Caco-2 (cell line): ENCODE results near the gene CC2D2A. TPM values are rescaled to one million over a fixed set of nuclear protein-coding genes. Genes with fewer than 3 reads are reported as not detected.

Experiments used
- BruUV-seq: library from RNA; stranded (reverse); fragments of 400-500 nt; replicated peaks from 2 replicates; lab custom pipeline; 2021; lab: Mats Ljungman, UMichigan
- CTCF ChIA-PET: fragments of 300-600 bp; sonication (Branson Sonifier 250); formaldehyde crosslinking; loops from one replicate; lab custom pipeline; 2022; ENCODE audit warnings: antibody characterized with exemption; lab: Charles Lee
- POLR2A ChIA-PET: fragments of 300-600 bp; sonication (Branson Sonifier 250); formaldehyde crosslinking; loops from one replicate; lab custom pipeline; 2022; ENCODE audit warnings: antibody characterized with exemption; lab: Charles Lee
- DNase-seq, 2 experiments: peaks; one replicate each; pipeline versions ENCODE4 v3.0.0 to v3.0.0-alpha.2; 2020 to 2022
- H3K27me3 ChIP-seq: replicated peaks from 2 replicates; pipeline ENCODE4 v1.6.0; 2011; ENCODE audit warnings: low read length; ENCODE audit not compliant: control insufficient read depth, insufficient read depth
- H3K36me3 ChIP-seq: 2 replicates; pipeline ENCODE4 v1.5.1; 2011; ENCODE audit warnings: low read length; ENCODE audit not compliant: control insufficient read depth, insufficient read depth
- H3K4me1 ChIP-seq: fragments of 250-450 bp; sonication (Bioruptor Pico); 2 replicates; pipeline ENCODE4 v1.5.1; 2020; ENCODE audit warnings: mild to moderate bottlenecking
- H3K4me3 ChIP-seq: 2 replicates; pipeline ENCODE4 v1.5.1; 2011; ENCODE audit warnings: low read depth, mild to moderate bottlenecking, control low read depth, low read length
- H3K9me3 ChIP-seq: fragments of 250-450 bp; sonication (Bioruptor Pico); 2 replicates; pipeline ENCODE4 v1.5.1; 2020; ENCODE audit warnings: mild to moderate bottlenecking, moderate library complexity
- H3K27ac Mint-ChIP-seq: one replicate; pipeline ENCODE4 v1.8.0; 2022; ENCODE audit warnings: mixed read lengths; ENCODE audit not compliant: unreplicated experiment
- H3K27me3 Mint-ChIP-seq: one replicate; pipeline ENCODE4 v1.8.0; 2022; ENCODE audit warnings: mixed read lengths; ENCODE audit not compliant: insufficient read depth, unreplicated experiment
- H3K36me3 Mint-ChIP-seq: one replicate; pipeline ENCODE4 v1.8.0; 2022; ENCODE audit warnings: mild to moderate bottlenecking, mixed read lengths; ENCODE audit not compliant: insufficient read depth, unreplicated experiment
- H3K4me1 Mint-ChIP-seq: one replicate; pipeline ENCODE4 v1.8.0; 2022; ENCODE audit warnings: low read depth, mixed read lengths; ENCODE audit not compliant: unreplicated experiment
- H3K4me3 Mint-ChIP-seq: one replicate; pipeline ENCODE4 v1.8.0; 2022; ENCODE audit warnings: mild to moderate bottlenecking, moderate library complexity, mixed read lengths; ENCODE audit not compliant: unreplicated experiment
- H3K9me3 Mint-ChIP-seq: one replicate; pipeline ENCODE4 v1.8.0; 2022; ENCODE audit warnings: mixed read lengths; ENCODE audit not compliant: unreplicated experiment
- CTCF ChIP-seq, 2 experiments: fragments of 200-600 bp in 1 of 2; IDR thresholded peaks; 1 replicate in 1 of 2; 2 replicates in 1 of 2; pipeline versions ENCODE4 v1.5.1 to v1.8.0; 2011 to 2022; ENCODE audit warnings: antibody characterized with exemption in 1 of 2, control low read depth in 1 of 2, inconsistent platforms in 1 of 2, low read depth in 1 of 2, low read length in 1 of 2, mild to moderate bottlenecking in 1 of 2, moderate library complexity in 1 of 2; ENCODE audit not compliant: insufficient read depth in 1 of 2, severe bottlenecking in 1 of 2, unreplicated experiment in 1 of 2
- intact Hi-C: fragments of 100-400 bp; cut with micrococcal nuclease; formaldehyde crosslinking; loops from one replicate; pipeline ENCODE4 v1.10.0; 2022; ENCODE audit not compliant: unreplicated experiment
- total RNA-seq: library from RNA; stranded (reverse); gene quantifications from 2 replicates; pipeline ENCODE4 v1.2.3, GENCODE V29; 2022

CC2D2A gene
- total RNA-seq, 1 experiment from 2014 or later, result 12.3 TPM

DNA sequence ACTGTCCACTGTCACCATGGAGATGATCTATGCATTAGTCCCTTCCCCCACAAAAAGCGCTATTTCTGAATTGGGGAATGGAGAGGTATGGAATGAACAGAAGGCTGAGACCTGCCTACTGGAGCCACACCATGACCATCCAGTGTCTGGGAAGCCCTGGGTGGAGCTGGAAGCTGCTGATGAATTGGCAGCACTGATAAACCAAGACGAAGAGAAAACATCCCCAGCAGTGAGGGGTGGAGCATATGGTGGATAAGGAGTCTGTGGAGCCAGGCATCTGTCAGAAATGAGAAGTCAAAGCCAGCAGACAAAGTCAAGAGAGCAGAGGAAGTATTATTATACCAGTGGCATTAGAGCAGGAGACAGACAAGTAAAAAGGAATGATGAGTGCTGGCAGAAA, 13.2 kb downstream of the CC2D2A start:
- H3K36me3 Mint-ChIP-seq, result no peaks in the 10 kb centered on the region
- DNase-seq, result no peak
- no peak overlapping the region for H3K4me3 Mint-ChIP-seq
- H3K27ac Mint-ChIP-seq, result no peak overlapping the region
- Histone ChIP-seq H3K4me3 (no peak overlapping the region), H3K36me3 (no peaks in the 10 kb centered on the region), H3K4me1 (no peaks in the 10 kb centered on the region), H3K27me3 (no peaks in the 10 kb centered on the region), H3K9me3 (no peaks in the 10 kb centered on the region; the same call in 1 of the 2 replicates)
- ChIA-PET CTCF (no interaction called here), POLR2A (no interaction called here)
- peaks cover 7% of the 10 kb centered on the region for H3K4me1 Mint-ChIP-seq
- no TSS peak for BruUV-seq
- no peak for TF ChIP-seq CTCF (IDR thresholded peaks at IDR 0.05; ENCODE audit: insufficient read depth in 1 of 2, low read depth in 1 of 2, low read length in 1 of 2, severe bottlenecking in 1 of 2, unreplicated experiment in 1 of 2)
- H3K9me3 Mint-ChIP-seq, result peaks cover 20% of the 10 kb centered on the region
- intact Hi-C loops, result no loop called here
- H3K27me3 Mint-ChIP-seq, result no peaks in the 10 kb centered on the region

DNA sequence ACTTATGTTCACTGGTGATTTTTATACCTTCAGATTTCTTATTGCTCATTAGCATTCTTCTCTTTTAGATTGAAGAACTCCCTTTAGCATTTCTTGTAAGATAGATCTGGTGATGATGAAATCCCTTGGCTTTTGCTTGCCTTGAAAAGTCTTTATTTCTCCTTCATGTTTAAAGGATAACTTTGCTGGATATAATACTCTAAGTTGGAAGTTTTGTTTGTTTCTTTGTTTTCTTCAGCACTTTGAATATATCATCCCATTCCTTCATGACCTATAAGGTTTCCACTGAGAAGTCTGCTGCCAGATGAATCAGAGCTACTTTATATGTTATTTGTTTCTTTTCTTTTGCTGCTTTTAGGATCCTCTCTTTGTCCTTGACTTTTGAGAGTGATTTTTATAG, 18.5 kb downstream of the CC2D2A start:
- BruUV-seq, result no TSS peak
- H3K36me3 Mint-ChIP-seq, result no peaks in the 10 kb centered on the region
- POLR2A ChIA-PET, result no interaction called here

GRCh38 chr4:15488658-15489470, 19.2 kb downstream of the CC2D2A start:
- ChIA-PET CTCF (no interaction called here), POLR2A (no interaction called here)
- H3K27ac Mint-ChIP-seq, result no peak overlapping the region
- no peaks in the 10 kb centered on the region for H3K36me3 ChIP-seq
- BruUV-seq, result no TSS peak
- intact Hi-C loops, result no loop called here
- peaks cover 4% of the 10 kb centered on the region for H3K4me1 Mint-ChIP-seq
- TF ChIP-seq CTCF (IDR thresholded peaks at IDR 0.05; ENCODE audit: insufficient read depth in 1 of 2, low read depth in 1 of 2, low read length in 1 of 2, severe bottlenecking in 1 of 2, unreplicated experiment in 1 of 2), result no peak
- H3K9me3 Mint-ChIP-seq, result peaks cover 16% of the 10 kb centered on the region
- no peak for DNase-seq
- no peaks in the 10 kb centered on the region for H3K4me1 ChIP-seq
- H3K36me3 Mint-ChIP-seq, result no peaks in the 10 kb centered on the region
- no peaks in the 10 kb centered on the region for H3K27me3 ChIP-seq
- H3K4me3 ChIP-seq, result no peak overlapping the region
- H3K9me3 ChIP-seq, result no peaks in the 10 kb centered on the region; the same call in 1 of the 2 replicates
- H3K27me3 Mint-ChIP-seq, result no peaks in the 10 kb centered on the region
- no peak overlapping the region for H3K4me3 Mint-ChIP-seq

More for the DNA sequence above, 18.5 kb downstream of the CC2D2A start:
- Histone ChIP-seq H3K9me3 (no peaks in the 10 kb centered on the region; the same call in 1 of the 2 replicates), H3K27me3 (no peaks in the 10 kb centered on the region), H3K4me1 (no peaks in the 10 kb centered on the region), H3K4me3 (no peak overlapping the region), H3K36me3 (no peaks in the 10 kb centered on the region)
- CTCF ChIA-PET, result no interaction called here
- DNase-seq, result no peak
- Mint-ChIP-seq H3K4me1 (peaks cover 7% of the 10 kb centered on the region), H3K27ac (no peak overlapping the region), H3K27me3 (no peaks in the 10 kb centered on the region), H3K9me3 (peaks cover 20% of the 10 kb centered on the region), H3K4me3 (no peak overlapping the region)
- intact Hi-C loops, result no loop called here
- no peak for TF ChIP-seq CTCF (IDR thresholded peaks at IDR 0.05; ENCODE audit: insufficient read depth in 1 of 2, low read depth in 1 of 2, low read length in 1 of 2, severe bottlenecking in 1 of 2, unreplicated experiment in 1 of 2)
